ENCODE measurements around the gene BANP. TPM values are rescaled to one million over a fixed set of nuclear protein-coding genes. Genes with fewer than 3 reads are reported as not detected.
"Not testable (repeated sequence)": the region's sequence is repeated elsewhere in the genome, so short reads cannot be mapped to it uniquely, and the experiment has no call there.

BANP gene
- total and polyA plus RNA-seq, 12 donors: 10.4 to 29.8 (median 21.7) TPM

DNA sequence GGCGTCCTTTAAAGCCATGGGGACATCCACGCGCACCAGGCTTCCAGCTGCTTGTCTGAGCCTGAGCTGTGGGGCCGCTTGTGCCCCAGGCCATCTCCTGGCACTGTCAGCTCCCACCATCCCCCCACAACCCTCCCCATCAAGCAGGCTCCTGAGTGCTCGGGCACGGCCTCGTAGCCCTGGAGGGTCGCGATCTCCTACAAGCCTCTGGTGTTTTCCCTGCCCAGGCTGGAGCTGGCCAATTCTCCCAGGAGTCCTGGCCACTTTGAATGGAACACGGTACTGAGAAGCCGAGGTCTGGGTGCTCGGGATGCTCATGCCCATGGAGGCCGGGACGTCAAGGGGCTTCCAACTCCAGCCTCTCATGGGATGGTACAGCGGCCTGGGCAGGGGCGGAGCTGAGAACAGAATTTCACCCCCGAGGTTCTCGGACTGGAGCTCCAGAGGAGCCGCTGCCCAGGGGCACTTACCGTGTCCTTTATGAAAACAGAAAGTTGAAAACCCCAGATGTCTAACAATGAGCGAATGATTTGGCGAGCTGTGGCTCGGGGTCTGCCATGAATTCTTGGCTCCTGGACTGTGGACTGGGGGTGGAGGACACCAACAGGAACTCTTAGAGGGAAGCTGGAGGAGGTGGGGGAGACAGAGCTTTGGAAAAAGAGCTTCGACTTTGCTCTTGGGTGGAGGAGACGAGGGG lies 142.5 kb downstream of the BANP start:
- 75 to 80% (median 78%) methylated on average over 10 to 22 of the region's 25 CpGs for WGBS, 4 donors
- H3K27ac ChIP-seq: peak overlapping the region in 1 of 5 donors; percentile 34
- H3K9me3 ChIP-seq (replicated peaks in 1 of 3); H3K4me1 ChIP-seq (replicated peaks in 1 of 2); H3K27me3 ChIP-seq; DNase-seq; H3K4me3 ChIP-seq; H3K36me3 ChIP-seq (replicated peaks in 1 of 2); intact Hi-C loops (cut with DNase I): not testable (repeated sequence)

GRCh38 chr16:88094253-88094575 lies 143.0 kb downstream of the BANP start:
- H3K27ac ChIP-seq; H3K4me1 ChIP-seq (replicated peaks in 1 of 2); H3K4me3 ChIP-seq; H3K36me3 ChIP-seq (replicated peaks in 1 of 2); H3K9me3 ChIP-seq (replicated peaks in 1 of 3); H3K27me3 ChIP-seq; intact Hi-C loops (cut with DNase I); DNase-seq: not testable (repeated sequence)
- WGBS, 4 donors: 81 to 94% (median 85%) methylated on average over 9 to 17 of the region's 17 CpGs

- DNase-seq; intact Hi-C loops (cut with DNase I); H3K36me3 ChIP-seq (replicated peaks in 1 of 2); H3K9me3 ChIP-seq (replicated peaks in 1 of 3); H3K4me1 ChIP-seq (replicated peaks in 1 of 2); H3K4me3 ChIP-seq; H3K27ac ChIP-seq; H3K27me3 ChIP-seq: not testable (repeated sequence)
- 86 to 96% (median 90%) methylated on average over 3 of the region's 3 CpGs for WGBS, 4 donors
These were observed 143.7 kb downstream of the BANP start for GRCh38 chr16:88094900-88095299.

DNA sequence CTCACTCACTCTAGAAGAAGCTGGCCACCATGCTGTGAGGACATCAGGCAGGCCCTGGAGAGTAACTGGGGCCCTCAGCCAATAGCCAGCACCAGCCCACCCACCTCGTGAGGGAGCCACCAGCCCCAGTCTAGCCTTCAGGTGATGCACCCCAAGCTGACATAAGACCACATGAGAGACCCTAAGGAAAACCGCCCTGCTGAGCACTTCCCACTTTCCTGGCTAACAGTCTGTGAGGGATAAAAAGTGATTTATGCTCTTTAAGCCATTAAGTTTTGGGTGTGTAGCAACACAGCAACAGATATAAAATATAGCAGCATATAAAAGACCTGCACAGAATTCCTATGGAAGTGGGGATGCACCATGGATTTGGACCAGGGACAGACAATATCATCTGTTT lies 145.4 kb downstream of the BANP start:
- DNase-seq; intact Hi-C loops (cut with DNase I): not testable (repeated sequence)
- 60 to 89% (median 72%) methylated on average over 2 of the region's 2 CpGs for whole genome bisulfite sequencing, 4 donors

DNA sequence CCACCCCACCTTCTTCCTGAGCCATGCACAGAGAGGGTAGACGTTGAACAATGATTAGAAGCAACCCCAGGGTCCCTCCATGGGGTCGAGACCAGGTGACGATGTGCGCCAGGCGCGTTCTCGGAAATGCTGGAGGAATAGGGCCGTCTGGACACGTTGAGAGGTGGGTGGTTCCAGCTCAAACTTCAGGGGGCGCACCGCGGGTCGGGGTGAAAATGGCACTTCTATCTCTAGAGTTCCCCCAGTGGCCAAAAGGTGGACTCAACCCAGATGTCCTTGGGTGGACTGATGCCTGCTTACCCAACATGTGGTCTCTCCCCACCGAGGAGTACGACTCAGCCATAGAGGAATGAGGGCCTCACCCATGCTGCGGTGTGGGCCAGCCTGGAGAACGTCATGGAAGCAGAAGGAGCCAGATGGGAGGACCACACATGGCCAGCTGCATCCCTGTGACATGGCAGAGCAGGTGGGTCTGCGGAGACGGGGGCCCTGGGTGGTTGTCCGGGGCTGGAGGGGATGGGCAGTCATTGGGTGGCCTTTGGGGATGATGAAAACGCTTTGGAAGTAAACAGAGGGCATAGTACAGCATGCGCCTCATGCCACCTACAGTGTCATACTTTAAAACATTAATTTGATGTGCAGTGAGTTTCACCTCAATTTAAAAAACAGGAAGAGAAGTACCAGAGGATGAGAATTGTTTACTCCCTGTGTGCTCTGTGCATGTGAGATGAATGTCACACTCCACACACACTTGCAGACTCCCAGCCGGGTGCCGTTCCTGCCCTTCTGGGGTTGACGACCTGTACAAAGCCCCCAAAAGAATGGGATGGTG lies 147.7 kb downstream of the BANP start:
- H3K27ac ChIP-seq; intact Hi-C loops (cut with DNase I); H3K9me3 ChIP-seq (replicated peaks in 1 of 3); DNase-seq; H3K4me3 ChIP-seq; H3K36me3 ChIP-seq (replicated peaks in 1 of 2); H3K27me3 ChIP-seq; H3K4me1 ChIP-seq (replicated peaks in 1 of 2): not testable (repeated sequence)
- whole genome bisulfite sequencing, 4 donors: 77 to 87% (median 83%) methylated on average over 16 to 25 of the region's 25 CpGs

More for the DNA sequence above, 145.4 kb downstream of the BANP start:
- not testable (repeated sequence) for H3K27me3 ChIP-seq; H3K27ac ChIP-seq; H3K36me3 ChIP-seq (replicated peaks in 1 of 2); H3K4me1 ChIP-seq (replicated peaks in 1 of 2); H3K4me3 ChIP-seq; H3K9me3 ChIP-seq (replicated peaks in 1 of 3)

- Histone ChIP-seq H3K4me1 (replicated peaks in 1 of 2) (no peaks in the 10 kb centered on the region), H3K9me3 (replicated peaks in 1 of 3) (no peaks in the 10 kb centered on the region), H3K27me3 (no peaks in the 10 kb centered on the region), H3K4me3 (no peak overlapping the region), H3K36me3 (replicated peaks in 1 of 2) (no peaks in the 10 kb centered on the region), H3K27ac (no peak overlapping the region)
- intact Hi-C loops (cut with DNase I): no loop called here
- WGBS, 4 donors: 72 to 84% (median 79%) methylated on average over 10 to 17 of the region's 17 CpGs
- TF ChIP-seq CTCF (IDR thresholded peaks at IDR 0.05) (no peak), POLR2A (IDR thresholded peaks at IDR 0.05) (no peak)
- no peak for DNase-seq
These were observed 148.3 kb downstream of the BANP start for GRCh38 chr16:88099563-88099890.

- H3K9me3 ChIP-seq (replicated peaks in 1 of 3); H3K27me3 ChIP-seq; H3K4me3 ChIP-seq; H3K36me3 ChIP-seq (replicated peaks in 1 of 2); intact Hi-C loops (cut with DNase I); DNase-seq; H3K27ac ChIP-seq; H3K4me1 ChIP-seq (replicated peaks in 1 of 2): not testable (repeated sequence)
- WGBS, 4 donors: 75 to 83% (median 81%) methylated on average over 10 to 14 of the region's 14 CpGs
These were observed 148.7 kb downstream of the BANP start for GRCh38 chr16:88099956-88100355.
